Measurements from ENCODE around the gene MAML3.

MAML3 gene

GRCh38 chr4:139846766-139847165, 307.2 kb downstream of the MAML3 start:
- H3K4me3 ChIP-seq (ENCODE audit: low read depth, low read length) = no peak overlapping the region
- TF ChIP-seq CTCF (conservative IDR thresholded peaks at IDR 0.05; ENCODE audit: low read depth, low read length) = no peak
- no peak for DNase-seq (ENCODE audit: low read depth)

- no peak for TF ChIP-seq CTCF (conservative IDR thresholded peaks at IDR 0.05; ENCODE audit: low read depth, low read length)
- DNase-seq (ENCODE audit: low read depth) = no peak
- H3K4me3 ChIP-seq (ENCODE audit: low read depth, low read length) = no peak overlapping the region
Observed at GRCh38 chr4:139845453-139846093, 308.4 kb downstream of the MAML3 start.

- TF ChIP-seq CTCF (conservative IDR thresholded peaks at IDR 0.05; ENCODE audit: low read depth, low read length) = no peak
- no peak for DNase-seq (ENCODE audit: low read depth)
- H3K4me3 ChIP-seq (ENCODE audit: low read depth, low read length) = no peak overlapping the region
Observed at GRCh38 chr4:139844459-139845036, 309.4 kb downstream of the MAML3 start.

GRCh38 chr4:139844057-139844456, 309.9 kb downstream of the MAML3 start:
- no peak for TF ChIP-seq CTCF (conservative IDR thresholded peaks at IDR 0.05; ENCODE audit: low read depth, low read length)
- DNase-seq (ENCODE audit: low read depth) = peak; percentile 19
- H3K4me3 ChIP-seq (ENCODE audit: low read depth, low read length) = no peak overlapping the region

- no peak for TF ChIP-seq CTCF (conservative IDR thresholded peaks at IDR 0.05; ENCODE audit: low read depth, low read length)
- no peak for DNase-seq (ENCODE audit: low read depth)
Observed at GRCh38 chr4:139843641-139844040, 310.3 kb downstream of the MAML3 start.

GRCh38 chr4:139841464-139842195, 312.4 kb downstream of the MAML3 start:
- TF ChIP-seq CTCF (conservative IDR thresholded peaks at IDR 0.05; ENCODE audit: low read depth, low read length) = no peak
- no peak for DNase-seq (ENCODE audit: low read depth)
- no peak overlapping the region for H3K4me3 ChIP-seq (ENCODE audit: low read depth, low read length)

More at GRCh38 chr4:139843641-139844040, 310.3 kb downstream of the MAML3 start:
- H3K4me3 ChIP-seq (ENCODE audit: low read depth, low read length) = no peak overlapping the region
